Neural progenitor cell (in vitro differentiated cells): ENCODE measurements around the gene TARDBP.

Source experiments
- CTCF ChIP-seq: fragments of 200-600 bp; sonication (generic); IDR thresholded peaks from 2 replicates; pipeline ENCODE4 v1.5.1; 2017; ENCODE audit warnings: antibody characterized with exemption, mild to moderate bottlenecking
- EZH2 ChIP-seq: fragments of 200-600 bp; sonication (generic); IDR thresholded peaks from 2 replicates; pipeline ENCODE4 v1.6.1; 2017; ENCODE audit warnings: antibody characterized with exemption, mild to moderate bottlenecking, moderate library complexity

- TF ChIP-seq CTCF (peak; percentile 61), EZH2 (no peak)
Measured at GRCh38 chr1:10980094-10980577, 32.3 kb upstream of the TARDBP start.
